ENCODE measurements around the gene DIO2. TPM values are rescaled to one million over a fixed set of nuclear protein-coding genes. Genes with fewer than 3 reads are reported as not detected.

DIO2 gene
- total RNA-seq, 4 donors from 2014 or later, result 11.6 to 20.0 (median 18.4) TPM

GRCh38 chr14:80202888-80203562 is 8.3 kb downstream of the DIO2 start:
- Histone ChIP-seq H3K27me3 (no peaks in the 10 kb centered on the region), H3K27ac (no peak overlapping the region), H3K36me3 (no peaks in the 10 kb centered on the region), H3K4me3 (no peak overlapping the region), H3K9me3 (no peaks in the 10 kb centered on the region), H3K4me1 (no peaks in the 10 kb centered on the region)
- TF ChIP-seq, protein P1, sequence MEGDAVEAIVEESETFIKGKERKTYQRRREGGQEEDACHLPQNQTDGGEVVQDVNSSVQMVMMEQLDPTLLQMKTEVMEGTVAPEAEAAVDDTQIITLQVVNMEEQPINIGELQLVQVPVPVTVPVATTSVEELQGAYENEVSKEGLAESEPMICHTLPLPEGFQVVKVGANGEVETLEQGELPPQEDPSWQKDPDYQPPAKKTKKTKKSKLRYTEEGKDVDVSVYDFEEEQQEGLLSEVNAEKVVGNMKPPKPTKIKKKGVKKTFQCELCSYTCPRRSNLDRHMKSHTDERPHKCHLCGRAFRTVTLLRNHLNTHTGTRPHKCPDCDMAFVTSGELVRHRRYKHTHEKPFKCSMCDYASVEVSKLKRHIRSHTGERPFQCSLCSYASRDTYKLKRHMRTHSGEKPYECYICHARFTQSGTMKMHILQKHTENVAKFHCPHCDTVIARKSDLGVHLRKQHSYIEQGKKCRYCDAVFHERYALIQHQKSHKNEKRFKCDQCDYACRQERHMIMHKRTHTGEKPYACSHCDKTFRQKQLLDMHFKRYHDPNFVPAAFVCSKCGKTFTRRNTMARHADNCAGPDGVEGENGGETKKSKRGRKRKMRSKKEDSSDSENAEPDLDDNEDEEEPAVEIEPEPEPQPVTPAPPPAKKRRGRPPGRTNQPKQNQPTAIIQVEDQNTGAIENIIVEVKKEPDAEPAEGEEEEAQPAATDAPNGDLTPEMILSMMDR (IDR thresholded peaks at IDR 0.05), result no peak
- TF ChIP-seq EP300 (IDR thresholded peaks at IDR 0.05), result no peak
- TF ChIP-seq POLR2AphosphoS5 (IDR thresholded peaks at IDR 0.05), result no peak
- TF ChIP-seq POLR2A (IDR thresholded peaks at IDR 0.05), result no peak
- no peak for ATAC-seq
- WGBS, 2 donors (ENCODE audit: low coverage in 1 of 2), result 20 to 71% methylated on average over 1 to 5 of the region's 9 CpGs

DNA sequence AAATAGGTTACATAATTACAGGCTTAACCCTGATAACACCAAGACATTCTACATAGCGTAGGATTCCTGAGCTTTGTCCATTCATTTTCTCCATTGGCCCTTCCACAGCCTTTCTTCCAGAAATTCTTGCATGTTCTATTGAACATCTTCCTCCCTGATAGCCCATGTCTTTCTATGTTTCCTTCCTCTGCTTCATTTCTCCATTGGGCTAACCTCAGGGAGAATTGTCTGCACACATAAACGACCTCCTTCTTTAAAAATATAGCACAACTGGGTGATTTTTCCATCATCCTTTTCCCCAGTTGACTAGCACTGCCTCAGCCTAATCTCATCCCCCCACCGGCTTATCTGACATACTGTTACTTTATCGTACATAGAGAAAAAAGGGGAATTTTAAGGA is 11.2 kb downstream of the DIO2 start:
- H3K4me3 ChIP-seq, result no peak overlapping the region
- no peaks in the 10 kb centered on the region for H3K27me3 ChIP-seq
- TF ChIP-seq POLR2A (IDR thresholded peaks at IDR 0.05), result no peak
- no peak overlapping the region for H3K27ac ChIP-seq
- 72 to 75% methylated on average over 4 of the region's 4 CpGs for WGBS, 2 donors (ENCODE audit: low coverage in 1 of 2)
- H3K9me3 ChIP-seq, result no peaks in the 10 kb centered on the region
- no peaks in the 10 kb centered on the region for H3K36me3 ChIP-seq
- ATAC-seq, result no peak
- no peaks in the 10 kb centered on the region for H3K4me1 ChIP-seq

GRCh38 chr14:80188571-80188970 is 22.7 kb downstream of the DIO2 start:
- H3K9me3 ChIP-seq, result no peaks in the 10 kb centered on the region
- no peak for TF ChIP-seq POLR2AphosphoS5 (IDR thresholded peaks at IDR 0.05)
- TF ChIP-seq POLR2A (IDR thresholded peaks at IDR 0.05), result no peak
- TF ChIP-seq, protein P1 (IDR thresholded peaks at IDR 0.05), result no peak
- no peak for TF ChIP-seq EP300 (IDR thresholded peaks at IDR 0.05)
- ATAC-seq, result no peak

DNA sequence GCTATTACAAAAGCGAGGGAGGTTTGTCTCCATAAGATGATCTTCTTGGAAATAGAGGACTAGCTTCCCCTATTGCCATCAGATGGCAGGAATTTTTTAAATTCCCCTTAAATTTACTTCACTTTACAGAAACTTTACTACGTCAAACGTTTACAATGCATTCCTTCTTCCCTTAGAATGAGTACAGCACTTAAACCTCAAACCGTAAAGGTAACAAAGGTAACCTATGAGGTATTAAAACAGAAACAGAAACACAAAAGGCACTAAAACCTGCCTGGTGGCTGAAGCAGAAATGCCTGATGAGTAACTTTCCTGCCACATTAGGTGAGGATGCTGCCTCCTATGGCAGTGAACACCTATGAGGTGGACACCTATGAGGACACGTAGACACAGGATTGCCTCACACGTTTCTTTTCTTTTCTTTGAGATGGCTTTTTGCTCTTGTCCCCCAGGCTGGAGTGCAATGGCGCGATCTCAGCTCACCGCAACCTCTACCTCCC is 25.0 kb downstream of the DIO2 start:
- WGBS, 2 donors (ENCODE audit: low coverage in 1 of 2), result 88 to 95% methylated on average over 4 to 9 of the region's 9 CpGs
- no peaks in the 10 kb centered on the region for H3K36me3 ChIP-seq
- H3K4me1 ChIP-seq, result no peaks in the 10 kb centered on the region
- no peak overlapping the region for H3K27ac ChIP-seq
- no peaks in the 10 kb centered on the region for H3K27me3 ChIP-seq
- no peaks in the 10 kb centered on the region for H3K9me3 ChIP-seq
- ATAC-seq, result no peak
- no peak overlapping the region for H3K4me3 ChIP-seq
- TF ChIP-seq, protein P1 (IDR thresholded peaks at IDR 0.05), result no peak
- no peak for TF ChIP-seq POLR2A (IDR thresholded peaks at IDR 0.05)

More at GRCh38 chr14:80188571-80188970, 22.7 kb downstream of the DIO2 start:
- H3K27ac ChIP-seq, result no peak overlapping the region
- H3K4me3 ChIP-seq, result no peak overlapping the region
- no peaks in the 10 kb centered on the region for H3K36me3 ChIP-seq
- no peaks in the 10 kb centered on the region for H3K4me1 ChIP-seq
- 88 to 94% methylated on average over 4 to 6 of the region's 6 CpGs for WGBS, 2 donors (ENCODE audit: low coverage in 1 of 2)
- no peaks in the 10 kb centered on the region for H3K27me3 ChIP-seq

- Histone ChIP-seq H3K4me1 (no peaks in the 10 kb centered on the region), H3K9me3 (no peaks in the 10 kb centered on the region), H3K27ac (no peak overlapping the region), H3K4me3 (no peak overlapping the region), H3K27me3 (no peaks in the 10 kb centered on the region), H3K36me3 (no peaks in the 10 kb centered on the region)
- no peak for ATAC-seq
- TF ChIP-seq, protein P1 (IDR thresholded peaks at IDR 0.05), result no peak
- TF ChIP-seq EP300 (IDR thresholded peaks at IDR 0.05) (no peak), POLR2A (IDR thresholded peaks at IDR 0.05) (no peak), POLR2AphosphoS5 (IDR thresholded peaks at IDR 0.05) (no peak)
These were observed 34.4 kb downstream of the DIO2 start for GRCh38 chr14:80176893-80177292.
